Heart left ventricle (tissue), 16 donors: Measurements from ENCODE around the gene ZNF775. TPM values are rescaled to one million over a fixed set of nuclear protein-coding genes. Genes with fewer than 3 reads are reported as not detected.

Source experiments
- ATAC-seq, 4 donors: fragments of 200-7000 bp; cut with Tn5 transposase; one replicate each; pipeline ENCODE4 v1.9.1; 2020 to 2022; ENCODE audit warnings: moderate library complexity in 4 of 4, mild to moderate bottlenecking in 3 of 4, moderate number of reproducible peaks in 1 of 4
- DNase-seq, 5 donors: peaks; one replicate each; pipeline ENCODE4 v3.0.0-alpha.2; 2020
- H3K27ac ChIP-seq, 12 donors: fragments of 200-600 bp; sonication (generic) in 4 of 12; one replicate each; pipeline versions ENCODE4 v1.5.0 to v1.8.0; 2016 to 2022; ENCODE audit warnings: mild to moderate bottlenecking in 2 of 12
- H3K27me3 ChIP-seq, 9 donors: fragments of 200-600 bp; sonication (generic) in 2 of 9; one replicate each; pipeline versions ENCODE4 v1.5.1 to v1.8.0; 2016 to 2022; ENCODE audit warnings: mild to moderate bottlenecking in 3 of 9
- H3K36me3 ChIP-seq, 9 donors: fragments of 200-600 bp; sonication (generic) in 2 of 9; one replicate each; pipeline versions ENCODE4 v1.5.0 to v1.8.0; 2018 to 2022; ENCODE audit warnings: mild to moderate bottlenecking in 2 of 9
- H3K4me1 ChIP-seq, 12 donors: fragments of 200-600 bp; sonication (generic) in 4 of 12; one replicate each; pipeline versions ENCODE4 v1.5.0 to v1.8.0; 2016 to 2022; ENCODE audit warnings: mild to moderate bottlenecking in 3 of 12
- H3K4me3 ChIP-seq, 12 donors: fragments of 200-600 bp; sonication (generic) in 4 of 12; one replicate each; pipeline versions ENCODE4 v1.5.0 to v1.8.0; 2017 to 2022; ENCODE audit warnings: mild to moderate bottlenecking in 9 of 12, moderate library complexity in 4 of 12
- H3K9me3 ChIP-seq, 12 donors: fragments of 200-600 bp; sonication (generic) in 4 of 12; one replicate each; pipeline versions ENCODE4 v1.5.0 to v1.8.0; 2016 to 2022; ENCODE audit warnings: mild to moderate bottlenecking in 1 of 12
- CTCF ChIP-seq, 12 donors: fragments of 200-600 bp; sonication (generic) in 4 of 12; IDR thresholded peaks; one replicate each; pipeline versions ENCODE4 v1.5.0 to v1.8.0; 2018 to 2022; ENCODE audit warnings: antibody characterized with exemption in 12 of 12, mild to moderate bottlenecking in 5 of 12
- POLR2A ChIP-seq, 2 donors: fragments of 450-650 bp; IDR thresholded peaks; one replicate each; pipeline ENCODE4 v1.6.1; 2017; ENCODE audit warnings: antibody characterized with exemption in 2 of 2, mild to moderate bottlenecking in 2 of 2, moderate library complexity in 2 of 2
- WGBS, 4 donors: extraction: QIAGEN DNeasy Blood & Tissue Kit in 2 of 4; methylation state at CpG; one replicate each; pipeline versions ENCODE4 v1.1.5 to v1.1.7; 2013 to 2018; 5-methylcytosine and 5-hydroxymethylcytosine counted together
- intact Hi-C, 10 donors: fragments of 100-400 bp; cut with DNase I; formaldehyde crosslinking; loops; one replicate each; pipeline versions ENCODE4 v1.11.1 to v1.14.2; 2022
- polyA plus RNA-seq, 2 donors: library from polyadenylated mRNA; stranded (reverse); fragments of 200-250 nt; gene quantifications; one replicate each; pipeline ENCODE4 v1.2.3, GENCODE V29; 2013
- total RNA-seq, 9 donors: library from RNA; depleted of rRNA in 2 of 9; stranded (reverse); fragments of >200 nt in 2 of 9; fragmentation: NEBNext Ultra II Directional in 3 of 9; extraction: Animal tissue kit (Norgen Biotek cat#: 25700) in 3 of 9; gene quantifications; one replicate each; pipeline versions ENCODE4 v1.1.0 to v1.2.4, GENCODE V29; 2016 to 2023
- donor health status: ischemic (EF 13 %, LVEDD 7.1; RV severe dilation, severe dysfunction).
- donor health status: healthy with polysubstance abuse.
- donor health status: DM: no; HTN: yes; CAD: no.
- donor health status: DM: no; HTN: no; CAD: no.
- donor health status: ischemic (EF 25% LVEDD 6.9; RV normal size, moderate dysfunction).
- donor health status: ischemic (EF 25% LVEDD 5.7; RV mildly dilated, moderate dysfunction).
- donor health status: healthy.
- donor health status: DM: yes; HTN: yes; CAD: no.
- donor health status: ischemic (EF 35%, LVEDD 5.7; RV mildly dilated, moderate dysfunction).
- donor health status: nonischemic (EF 11% LVEDD 7.7; RV severe dilation, severe dysfunction).
- donor health status: DM: yes; HTN: yes; CAD: no.
- donor health status: PGD.
- donor health status: ischemic (EF 29% LVEDD 5.4; RV normal size, mild dysfunction).
- donor health status: nonischemic (EF 23%, LVEDD 6.1; RV moderate dilation, normal function).

The ZNF775 gene
- total and polyA plus RNA-seq, 11 donors = 1.8 to 5.0 (median 3.3) TPM

DNA sequence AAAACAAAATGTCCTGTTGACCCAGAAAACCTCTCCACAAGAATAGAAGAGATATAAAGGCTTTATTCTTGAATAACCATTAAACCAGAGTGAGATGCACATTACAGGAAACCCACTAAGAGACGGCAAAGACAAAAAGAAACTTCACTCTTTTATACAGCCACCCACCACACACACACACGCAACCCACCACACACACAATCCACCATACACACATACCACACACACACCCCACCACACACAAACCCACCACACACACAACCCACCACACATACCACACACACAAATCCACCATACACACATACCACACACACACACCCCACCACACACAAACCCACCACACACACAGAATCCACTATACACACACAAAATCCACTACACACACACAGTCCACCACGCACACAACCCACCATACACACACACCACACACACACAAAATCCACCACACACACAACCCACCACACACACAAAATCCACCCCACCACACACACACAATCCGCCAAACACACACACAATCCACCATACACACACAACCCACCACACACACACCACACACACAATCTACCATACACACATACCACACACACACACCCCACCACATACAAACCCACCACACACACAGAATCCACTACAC, 20.0 kb upstream of the ZNF775 start:
- no peak for DNase-seq
- ATAC-seq = no peak
- Histone ChIP-seq H3K36me3 (no peaks in the 10 kb centered on the region), H3K27me3 (no peaks in the 10 kb centered on the region), H3K4me1 (peaks cover 0 to 20% (median 0%) of the 10 kb centered on the region in 12 donors), H3K4me3 (no peak overlapping the region), H3K9me3 (no peaks in the 10 kb centered on the region), H3K27ac (no peak overlapping the region)
- TF ChIP-seq CTCF (IDR thresholded peaks at IDR 0.05) (no peak), POLR2A (IDR thresholded peaks at IDR 0.05) (no peak)
- intact Hi-C loops = loop anchor here in 6 of 10 donors (5.0 to 10.0 kb wide), 2 partner anchors 63 to 416 kb away; no protein-coding TSS in a partner anchor
- WGBS, 4 donors = 78 to 94% (median 86%) methylated on average over 4 of the region's 4 CpGs

GRCh38 chr7:150359622-150360362, 19.3 kb upstream of the ZNF775 start:
- DNase-seq = no peak
- peaks cover 0 to 23% (median 0%) of the 10 kb centered on the region in 12 donors for H3K4me1 ChIP-seq
- TF ChIP-seq CTCF (IDR thresholded peaks at IDR 0.05) (no peak), POLR2A (IDR thresholded peaks at IDR 0.05) (no peak)
- H3K27ac ChIP-seq = no peak overlapping the region
- H3K36me3 ChIP-seq = no peaks in the 10 kb centered on the region
- intact Hi-C loops = loop anchor here in 7 of 10 donors (5.0 to 10.0 kb wide), 3 partner anchors 48 to 415 kb away; a partner anchor contains a TSS
- H3K9me3 ChIP-seq = no peaks in the 10 kb centered on the region
- no peak overlapping the region for H3K4me3 ChIP-seq
- 90 to 97% (median 96%) methylated on average over 2 of the region's 2 CpGs for WGBS, 4 donors
- no peak for ATAC-seq
- no peaks in the 10 kb centered on the region for H3K27me3 ChIP-seq

GRCh38 chr7:150360363-150361058, 18.6 kb upstream of the ZNF775 start:
- TF ChIP-seq POLR2A (IDR thresholded peaks at IDR 0.05) (no peak), CTCF (IDR thresholded peaks at IDR 0.05) (no peak)
- Histone ChIP-seq H3K4me1 (peaks cover 0 to 26% (median 0%) of the 10 kb centered on the region in 12 donors), H3K36me3 (no peaks in the 10 kb centered on the region), H3K4me3 (no peak overlapping the region), H3K27ac (no peak overlapping the region), H3K27me3 (no peaks in the 10 kb centered on the region), H3K9me3 (no peaks in the 10 kb centered on the region)
- 86 to 91% (median 88%) methylated on average over 5 of the region's 5 CpGs for WGBS, 4 donors
- DNase-seq (no peak), ATAC-seq (no peak)
- intact Hi-C loops = loop anchor here in 1 of 10 donors (5.0 kb wide), 1 partner anchor 47 kb away; a partner anchor contains a TSS

- Histone ChIP-seq H3K27ac (no peak overlapping the region), H3K4me1 (peaks cover 0 to 35% (median 0%) of the 10 kb centered on the region in 12 donors), H3K36me3 (no peaks in the 10 kb centered on the region), H3K4me3 (no peak overlapping the region), H3K27me3 (no peaks in the 10 kb centered on the region), H3K9me3 (no peaks in the 10 kb centered on the region)
- no peak for ATAC-seq
- intact Hi-C loops = loop anchor here in 1 of 10 donors (5.0 kb wide), 1 partner anchor 46 kb away; a partner anchor contains a TSS
- DNase-seq = no peak
- TF ChIP-seq POLR2A (IDR thresholded peaks at IDR 0.05) (no peak), CTCF (IDR thresholded peaks at IDR 0.05) (no peak)
- WGBS, 4 donors = 52 to 59% (median 57%) methylated on average over 7 of the region's 7 CpGs
Measured at GRCh38 chr7:150361402-150361801, 17.7 kb upstream of the ZNF775 start.
